Astrocyte (in vitro differentiated cells and primary cell): ENCODE measurements around the gene HMSD. TPM values are rescaled to one million over a fixed set of nuclear protein-coding genes. Genes with fewer than 3 reads are reported as not detected.

Experiments used
- DNase-seq: peaks from one replicate; pipeline ENCODE4 v3.0.0-alpha.2; 2010; ENCODE audit warnings: low read depth
- FAIRE-seq: peaks from 2 replicates; lab custom pipeline; 2011; peaks lifted over from hg19 to GRCh38; lab: Jason Lieb, UNC
- H2AFZ ChIP-seq: 2 replicates; pipeline ENCODE4 v1.6.0; 2012; ENCODE audit warnings: low read depth, low read length, inconsistent platforms
- H3K27ac ChIP-seq: 2 replicates; pipeline ENCODE4 v1.5.1; 2011; ENCODE audit warnings: low read depth, low read length, inconsistent platforms
- H3K27me3 ChIP-seq: 2 replicates; pipeline ENCODE4 v1.6.0; 2011; ENCODE audit warnings: low read length, inconsistent platforms; ENCODE audit not compliant: insufficient read depth
- H3K36me3 ChIP-seq: 2 replicates; pipeline ENCODE4 v1.5.1; 2011; ENCODE audit warnings: low read length, inconsistent platforms; ENCODE audit not compliant: insufficient read depth
- H3K4me1 ChIP-seq: 2 replicates; pipeline ENCODE4 v1.5.1; 2011; ENCODE audit warnings: low read length, inconsistent platforms; ENCODE audit not compliant: insufficient read depth
- H3K4me2 ChIP-seq: 2 replicates; pipeline ENCODE4 v1.6.0; 2012; ENCODE audit warnings: low read length, inconsistent platforms
- H3K4me3 ChIP-seq: 2 replicates; pipeline ENCODE4 v1.5.1; 2011; ENCODE audit warnings: low read depth, mild to moderate bottlenecking, low read length, inconsistent platforms; ENCODE audit not compliant: insufficient read depth
- H3K79me2 ChIP-seq: 2 replicates; pipeline ENCODE4 v1.6.0; 2012; ENCODE audit warnings: mild to moderate bottlenecking, low read length, inconsistent platforms; ENCODE audit not compliant: insufficient read depth
- H3K9ac ChIP-seq: 2 replicates; pipeline ENCODE4 v1.6.0; 2012; ENCODE audit warnings: mild to moderate bottlenecking, low read length, inconsistent platforms
- H3K9me3 ChIP-seq: 2 replicates; pipeline ENCODE4 v1.5.1; 2012; ENCODE audit warnings: low read depth, mild to moderate bottlenecking, low read length, inconsistent platforms; ENCODE audit not compliant: insufficient read depth
- H4K20me1 ChIP-seq: 2 replicates; pipeline ENCODE4 v1.6.0; 2012; ENCODE audit warnings: low read length, inconsistent platforms; ENCODE audit not compliant: insufficient read depth
- H3K27ac Mint-ChIP-seq: one replicate; pipeline ENCODE4 v1.8.0; 2021; ENCODE audit warnings: mild to moderate bottlenecking, mixed read lengths; ENCODE audit not compliant: unreplicated experiment
- H3K27me3 Mint-ChIP-seq: one replicate; pipeline ENCODE4 v1.8.0; 2021; ENCODE audit warnings: low read depth, mixed read lengths; ENCODE audit not compliant: unreplicated experiment
- H3K36me3 Mint-ChIP-seq: one replicate; pipeline ENCODE4 v1.8.0; 2021; ENCODE audit warnings: low read depth, mixed read lengths; ENCODE audit not compliant: unreplicated experiment
- H3K4me1 Mint-ChIP-seq: one replicate; pipeline ENCODE4 v1.8.0; 2021; ENCODE audit warnings: low read depth, mixed read lengths; ENCODE audit not compliant: unreplicated experiment
- H3K4me3 Mint-ChIP-seq: one replicate; pipeline ENCODE4 v1.8.0; 2021; ENCODE audit warnings: mild to moderate bottlenecking, moderate library complexity, mixed read lengths; ENCODE audit not compliant: unreplicated experiment
- H3K9me3 Mint-ChIP-seq: one replicate; pipeline ENCODE4 v1.8.0; 2021; ENCODE audit warnings: mild to moderate bottlenecking, mixed read lengths; ENCODE audit not compliant: unreplicated experiment
- CTCF ChIP-seq: IDR thresholded peaks from 2 replicates; pipeline ENCODE4 v1.5.1; 2011; ENCODE audit warnings: low read depth, mild to moderate bottlenecking, inconsistent platforms, low read length, moderate library complexity; ENCODE audit not compliant: insufficient read depth
- EZH2 ChIP-seq: IDR thresholded peaks from 2 replicates; pipeline ENCODE4 v1.6.1; 2012; ENCODE audit warnings: mild to moderate bottlenecking, low read length, inconsistent platforms; ENCODE audit not compliant: insufficient read depth
- total RNA-seq: library from RNA; stranded (reverse); gene quantifications from 2 replicates; pipeline ENCODE4 v1.2.1, GENCODE V29; 2021

HMSD gene
- total RNA-seq, 1 donor from 2014 or later = 1.0 TPM

DNA sequence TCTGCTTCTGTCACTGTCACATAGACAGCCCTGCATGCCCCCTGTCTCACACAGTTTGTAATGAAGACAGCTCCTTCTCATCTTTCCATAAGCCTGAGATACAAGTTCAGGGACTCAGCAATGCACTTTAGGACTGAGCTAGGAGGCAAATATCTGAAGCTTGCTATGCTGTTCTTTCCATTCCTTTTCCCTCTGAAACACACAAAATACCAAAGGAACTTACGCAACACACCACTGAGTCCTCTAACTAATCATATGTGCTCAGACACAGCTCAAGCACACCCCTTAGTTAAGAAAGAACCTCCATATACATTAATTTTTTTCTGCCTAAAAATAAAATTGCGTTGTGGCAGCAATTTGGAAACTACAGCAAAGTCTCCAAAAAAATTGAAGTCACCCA lies 38.6 kb downstream of the HMSD start:
- peaks cover 11% of the 10 kb centered on the region for H3K36me3 Mint-ChIP-seq
- H3K79me2 ChIP-seq = no peaks in the 10 kb centered on the region
- no peaks in the 10 kb centered on the region for H3K9me3 Mint-ChIP-seq
- no peak overlapping the region for H3K27ac Mint-ChIP-seq
- TF ChIP-seq EZH2 = no peak
- no peak for TF ChIP-seq CTCF
- H3K4me2 ChIP-seq = no peak overlapping the region
- no peak overlapping the region for H3K4me3 Mint-ChIP-seq
- peaks cover 34% of the 10 kb centered on the region for H3K36me3 ChIP-seq
- DNase-seq (no peak), FAIRE-seq (no peak)
- no peaks in the 10 kb centered on the region for H3K4me1 ChIP-seq
- H2AFZ ChIP-seq = no peak overlapping the region
- H3K27me3 ChIP-seq = no peaks in the 10 kb centered on the region
- H3K27ac ChIP-seq = no peak overlapping the region
- H3K9ac ChIP-seq = no peak overlapping the region
- H3K9me3 ChIP-seq = no peaks in the 10 kb centered on the region
- H3K4me3 ChIP-seq = no peak overlapping the region
- H4K20me1 ChIP-seq = no peaks in the 10 kb centered on the region
- no peaks in the 10 kb centered on the region for H3K4me1 Mint-ChIP-seq
- no peaks in the 10 kb centered on the region for H3K27me3 Mint-ChIP-seq

DNA sequence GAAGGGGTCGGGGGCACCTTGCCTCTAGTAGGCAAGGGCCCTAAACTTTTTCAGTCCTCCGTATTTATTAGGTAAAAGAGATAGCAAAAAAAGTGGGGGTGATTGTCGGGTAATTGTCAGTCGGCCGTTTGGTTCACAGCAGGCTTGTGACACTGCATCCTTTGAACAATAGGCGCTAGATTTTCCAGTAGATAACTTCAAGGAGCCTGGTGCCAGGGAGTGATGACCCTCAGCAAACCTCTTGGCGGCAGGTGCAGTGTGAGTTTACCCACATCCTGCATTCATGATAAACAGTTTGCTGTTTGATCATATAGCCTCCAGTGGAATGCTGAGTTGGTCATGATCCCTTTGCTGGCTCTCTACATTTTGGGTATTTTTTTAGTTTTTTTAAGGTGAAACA lies 43.6 kb downstream of the HMSD start:
- Histone ChIP-seq H3K4me2 (no peak overlapping the region), H3K9me3 (peaks cover 3% of the 10 kb centered on the region), H3K4me3 (no peak overlapping the region), H3K9ac (no peak overlapping the region), H3K36me3 (peaks cover 4% of the 10 kb centered on the region), H3K27ac (no peak overlapping the region), H3K79me2 (no peaks in the 10 kb centered on the region), H3K27me3 (no peaks in the 10 kb centered on the region), H2AFZ (no peak overlapping the region), H4K20me1 (no peaks in the 10 kb centered on the region), H3K4me1 (no peaks in the 10 kb centered on the region)
- peaks cover 11% of the 10 kb centered on the region for H3K9me3 Mint-ChIP-seq
- DNase-seq (no peak), FAIRE-seq (no peak)
- peaks cover 7% of the 10 kb centered on the region for H3K36me3 Mint-ChIP-seq
- TF ChIP-seq EZH2 (no peak), CTCF (no peak)
- no peaks in the 10 kb centered on the region for H3K27me3 Mint-ChIP-seq
- no peak overlapping the region for H3K27ac Mint-ChIP-seq
- no peak overlapping the region for H3K4me3 Mint-ChIP-seq
- no peaks in the 10 kb centered on the region for H3K4me1 Mint-ChIP-seq

DNA sequence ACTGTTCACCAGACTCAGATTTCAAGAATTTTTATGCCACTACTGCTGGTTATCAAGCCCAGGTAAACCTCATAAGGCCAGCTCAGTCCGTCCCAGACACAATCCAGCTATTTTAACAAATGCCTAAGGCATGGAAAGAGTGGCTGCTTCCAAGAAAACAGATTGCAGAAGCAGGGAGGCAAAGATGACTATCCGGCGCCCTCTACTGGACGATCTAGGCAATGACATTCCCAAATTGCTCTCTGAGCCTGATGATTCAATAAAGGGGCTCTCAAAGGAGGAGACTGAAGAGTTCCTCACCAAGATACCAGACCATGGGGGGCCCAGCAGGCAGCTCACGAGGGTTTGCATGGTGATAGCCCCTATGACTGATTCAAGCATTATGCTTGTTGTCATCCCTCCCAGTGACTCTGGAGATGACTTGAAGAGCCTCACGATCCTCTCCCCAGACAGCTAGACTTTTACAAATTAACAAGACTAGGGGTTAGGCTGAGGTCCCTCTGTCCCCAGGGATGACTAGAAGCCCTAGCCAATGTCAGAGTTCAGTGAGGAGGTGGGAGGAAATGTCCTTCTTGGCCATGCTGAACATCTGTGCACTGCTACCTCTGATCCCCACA lies 45.8 kb downstream of the HMSD start:
- Histone ChIP-seq H3K4me3 (no peak overlapping the region), H3K36me3 (no peaks in the 10 kb centered on the region), H3K27me3 (no peaks in the 10 kb centered on the region), H3K79me2 (no peaks in the 10 kb centered on the region), H2AFZ (no peak overlapping the region), H3K9ac (no peak overlapping the region), H4K20me1 (no peaks in the 10 kb centered on the region), H3K4me2 (no peak overlapping the region), H3K27ac (no peak overlapping the region), H3K4me1 (no peaks in the 10 kb centered on the region), H3K9me3 (peaks cover 3% of the 10 kb centered on the region)
- H3K27ac Mint-ChIP-seq = no peak overlapping the region
- peak; percentile 94 for TF ChIP-seq CTCF
- TF ChIP-seq EZH2 = no peak
- H3K4me1 Mint-ChIP-seq = no peaks in the 10 kb centered on the region
- H3K9me3 Mint-ChIP-seq = peaks cover 11% of the 10 kb centered on the region
- peaks cover 6% of the 10 kb centered on the region for H3K36me3 Mint-ChIP-seq
- DNase-seq (peak; percentile 18), FAIRE-seq (no peak)
- H3K4me3 Mint-ChIP-seq = no peak overlapping the region
- peaks cover 2% of the 10 kb centered on the region for H3K27me3 Mint-ChIP-seq
